Mucosa of rectum (tissue), 2 donors: ENCODE results near the gene ALDH3B1.
"Not testable (repeated sequence)": the region's sequence is repeated elsewhere in the genome, so short reads cannot be mapped to it uniquely, and the experiment has no call there.

ENCODE experiments used
- H3K27ac ChIP-seq, 2 donors: one replicate each; pipeline ENCODE4 v1.7.0; 2013; ENCODE audit warnings: inconsistent platforms in 2 of 2, low read depth in 2 of 2, low read length in 2 of 2
- H3K27me3 ChIP-seq, 2 donors: one replicate each; pipeline ENCODE4 v1.7.0; 2013; ENCODE audit warnings: low read length in 2 of 2; ENCODE audit not compliant: control insufficient read depth in 2 of 2, insufficient read depth in 2 of 2
- H3K36me3 ChIP-seq, 2 donors: one replicate each; pipeline ENCODE4 v1.7.0; 2013; ENCODE audit warnings: low read length in 2 of 2; ENCODE audit not compliant: control insufficient read depth in 2 of 2, insufficient read depth in 2 of 2
- H3K4me1 ChIP-seq, 2 donors: one replicate each; pipeline ENCODE4 v1.7.0; 2013; ENCODE audit warnings: low read length in 2 of 2, mild to moderate bottlenecking in 1 of 2; ENCODE audit not compliant: control insufficient read depth in 2 of 2, insufficient read depth in 2 of 2
- H3K4me3 ChIP-seq, 2 donors: one replicate each; pipeline ENCODE4 v1.7.0; 2013; ENCODE audit warnings: low read length in 2 of 2
- H3K9ac ChIP-seq, 2 donors: one replicate each; pipeline ENCODE4 v1.7.0; 2013; ENCODE audit warnings: low read length in 2 of 2, low read depth in 1 of 2, mild to moderate bottlenecking in 1 of 2
- H3K9me3 ChIP-seq, 2 donors: one replicate each; pipeline ENCODE4 v1.7.0; 2013; ENCODE audit warnings: low read length in 2 of 2; ENCODE audit not compliant: control insufficient read depth in 2 of 2
- donor health status: healthy.
- donor health status: Normal muscosa, but diverticular disease.

Gene ALDH3B1

DNA sequence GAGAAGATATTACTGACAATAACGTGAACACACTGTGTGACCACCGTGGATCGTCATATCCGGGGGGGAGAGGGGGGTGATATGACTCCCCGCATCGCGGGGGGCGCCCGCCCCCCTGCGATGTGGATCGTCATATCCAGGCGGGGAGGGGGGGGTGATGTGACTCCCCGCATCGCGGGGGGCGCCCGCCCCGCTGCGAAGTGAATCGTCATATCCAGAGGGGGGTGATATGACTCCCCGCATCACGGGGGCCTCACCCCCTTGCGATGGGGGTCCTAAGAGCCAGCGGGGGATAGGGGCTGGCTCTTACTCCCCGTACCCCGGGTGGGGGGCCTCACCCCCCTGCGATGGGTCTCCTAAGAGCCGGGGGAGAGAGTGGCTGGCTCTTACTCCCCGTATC lies 26.2 kb upstream of the ALDH3B1 start:
- Histone ChIP-seq H3K4me3 (no peak overlapping the region), H3K36me3 (no peaks in the 10 kb centered on the region), H3K27me3 (no peaks in the 10 kb centered on the region), H3K4me1 (peaks cover 0 to 2% of the 10 kb centered on the region in 2 donors), H3K27ac (no peak overlapping the region), H3K9ac (no peak overlapping the region), H3K9me3 (no peaks in the 10 kb centered on the region)

DNA sequence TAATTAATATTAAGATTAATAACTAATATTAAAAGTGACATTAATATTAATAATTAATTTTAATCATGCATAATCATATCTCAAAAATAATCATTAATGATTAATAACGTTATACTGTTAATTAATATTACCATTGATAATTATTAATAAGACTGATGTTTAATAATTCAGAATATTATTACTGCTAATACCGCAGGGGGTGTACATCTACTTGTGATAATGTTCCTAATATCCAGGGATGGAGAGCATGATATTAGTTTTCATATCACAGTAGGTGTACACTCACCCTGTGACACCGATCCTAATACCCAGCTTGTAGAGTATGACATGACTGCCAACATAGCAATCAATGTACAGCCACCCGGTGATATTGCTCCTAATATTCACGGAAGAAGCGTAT lies 24.8 kb upstream of the ALDH3B1 start:
- H3K27me3 ChIP-seq, H3K4me1 ChIP-seq, H3K27ac ChIP-seq: not testable (repeated sequence)

DNA sequence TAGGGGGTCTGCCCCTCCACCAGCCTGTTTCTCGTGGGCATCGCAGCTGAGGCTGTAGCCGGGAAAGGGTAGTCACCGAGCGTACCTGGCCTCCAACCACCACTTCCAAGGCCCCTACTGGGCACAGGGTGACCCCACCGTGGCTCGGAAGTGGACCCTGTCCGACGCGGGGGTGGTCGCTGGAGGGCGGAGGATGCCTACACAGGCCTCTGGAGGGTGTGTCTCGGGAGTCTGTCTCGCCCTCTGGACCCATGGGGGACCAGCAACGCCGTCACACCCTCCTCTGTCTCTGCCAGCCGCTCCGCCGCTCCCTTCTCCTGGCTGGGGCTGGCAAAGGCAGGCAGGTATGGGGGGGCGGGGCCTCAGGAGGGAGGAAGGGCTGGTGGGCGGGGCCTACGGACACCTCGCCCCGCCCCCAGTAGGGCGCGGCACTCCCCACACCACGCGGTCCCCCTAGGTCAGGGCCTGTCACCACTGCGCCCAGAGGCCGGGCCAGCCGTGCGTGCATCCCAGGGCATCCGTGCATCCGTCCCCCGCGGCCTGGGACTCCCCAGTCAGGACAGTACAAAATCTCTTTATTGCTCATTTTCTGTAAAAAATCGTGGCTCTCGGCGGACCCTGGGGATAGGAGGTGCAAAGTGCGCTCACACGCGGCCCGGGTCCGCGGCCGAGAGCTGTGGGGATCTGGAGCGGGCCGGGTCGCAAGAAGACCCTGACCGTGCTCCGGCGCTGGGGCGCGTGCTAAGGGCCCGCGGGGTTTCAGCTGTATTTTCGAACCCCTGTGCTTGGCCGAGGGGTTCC lies 19.4 kb upstream of the ALDH3B1 start:
- H3K9ac ChIP-seq, H3K27me3 ChIP-seq, H3K9me3 ChIP-seq, H3K36me3 ChIP-seq, H3K4me3 ChIP-seq, H3K4me1 ChIP-seq, H3K27ac ChIP-seq: not testable (repeated sequence)

More for the DNA sequence above, 24.8 kb upstream of the ALDH3B1 start:
- not testable (repeated sequence) for H3K9ac ChIP-seq, H3K9me3 ChIP-seq, H3K36me3 ChIP-seq, H3K4me3 ChIP-seq

DNA sequence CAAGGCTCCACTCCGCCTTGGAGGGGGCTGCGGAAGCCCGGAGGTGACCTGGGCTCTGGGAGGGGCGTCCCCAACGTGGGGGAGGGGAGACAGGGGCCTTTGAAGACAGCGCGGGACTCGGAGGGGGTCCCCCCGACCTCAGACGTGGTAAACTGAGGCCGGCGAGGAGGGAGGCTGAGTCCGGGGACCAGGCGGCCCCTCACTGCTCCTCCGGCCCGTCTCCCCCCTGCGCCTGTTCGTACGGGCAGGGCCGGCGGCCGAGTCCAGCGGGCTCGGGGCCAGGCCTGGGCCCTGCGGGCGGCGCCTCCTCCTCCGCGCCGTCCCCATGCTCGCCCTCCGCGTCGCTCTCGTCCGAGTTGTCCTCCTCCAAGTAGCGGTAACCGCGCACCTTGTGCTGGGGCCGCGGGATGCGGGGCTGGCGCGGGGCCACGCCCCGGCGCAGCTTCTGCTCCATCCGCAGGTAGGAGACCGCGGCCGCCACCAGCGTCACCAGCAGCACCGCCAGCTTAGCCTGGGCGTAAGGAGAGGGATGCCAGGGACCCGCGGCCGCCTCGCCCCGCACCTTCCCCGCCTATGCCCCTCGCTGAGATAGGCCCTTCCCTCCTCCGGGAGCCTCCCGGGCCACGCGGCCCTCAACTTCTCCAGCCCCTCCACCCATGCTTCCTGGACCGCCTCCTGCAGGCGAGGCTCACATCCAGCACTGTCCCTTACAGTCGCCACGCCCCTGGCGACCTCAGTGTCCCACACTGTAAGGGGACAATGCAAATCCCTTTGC lies 18.6 kb upstream of the ALDH3B1 start:
- not testable (repeated sequence) for H3K27me3 ChIP-seq, H3K9ac ChIP-seq, H3K9me3 ChIP-seq, H3K36me3 ChIP-seq, H3K27ac ChIP-seq, H3K4me3 ChIP-seq, H3K4me1 ChIP-seq

DNA sequence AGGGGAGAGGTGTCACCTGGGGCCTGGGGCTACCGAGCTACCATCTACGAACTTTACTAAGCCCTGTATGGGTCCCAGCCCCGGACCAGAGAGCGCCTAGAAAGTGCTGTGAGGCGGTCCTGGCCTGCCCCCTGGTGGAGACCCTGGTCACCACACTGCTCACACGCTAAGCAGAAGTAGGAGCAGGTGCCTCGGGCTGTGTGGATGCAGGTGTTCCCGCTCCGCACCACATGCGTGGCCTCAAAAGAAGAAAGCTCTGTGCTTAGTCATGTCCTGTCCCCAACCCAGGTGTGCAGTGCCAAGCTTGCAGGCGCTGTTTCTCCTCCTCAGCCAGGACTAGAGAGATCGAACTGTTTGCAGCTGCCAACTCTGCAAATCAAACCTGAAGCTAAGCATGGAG lies 16.3 kb upstream of the ALDH3B1 start:
- peaks cover 0 to 18% of the 10 kb centered on the region in 2 donors for H3K4me1 ChIP-seq

DNA sequence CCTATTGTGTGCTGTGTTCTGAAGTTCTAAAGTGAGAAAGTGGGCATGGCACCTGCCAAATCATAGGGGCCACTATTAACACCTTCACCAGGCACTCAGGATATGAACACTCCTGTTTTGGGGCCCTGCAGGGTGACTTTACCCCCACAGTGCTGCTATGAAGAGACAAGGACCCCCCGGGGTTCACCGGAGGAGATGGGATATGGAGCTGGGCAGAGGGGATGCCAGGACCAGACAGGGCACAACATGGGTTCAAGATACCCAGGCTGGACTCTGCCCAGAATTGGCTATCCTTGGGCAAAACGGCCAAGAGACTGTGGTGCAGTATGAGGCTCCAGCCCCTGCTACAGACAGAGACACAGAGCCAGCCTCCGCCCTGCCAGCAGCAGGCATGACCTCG lies 15.7 kb upstream of the ALDH3B1 start:
- H3K4me3 ChIP-seq, H3K36me3 ChIP-seq, H3K27me3 ChIP-seq, H3K9ac ChIP-seq, H3K27ac ChIP-seq, H3K9me3 ChIP-seq: not testable (repeated sequence)
- H3K4me1 ChIP-seq = peaks cover 0 to 18% of the 10 kb centered on the region in 2 donors

More for the DNA sequence above, 16.3 kb upstream of the ALDH3B1 start:
- H3K9me3 ChIP-seq, H3K27ac ChIP-seq, H3K27me3 ChIP-seq, H3K9ac ChIP-seq, H3K36me3 ChIP-seq, H3K4me3 ChIP-seq: not testable (repeated sequence)

DNA sequence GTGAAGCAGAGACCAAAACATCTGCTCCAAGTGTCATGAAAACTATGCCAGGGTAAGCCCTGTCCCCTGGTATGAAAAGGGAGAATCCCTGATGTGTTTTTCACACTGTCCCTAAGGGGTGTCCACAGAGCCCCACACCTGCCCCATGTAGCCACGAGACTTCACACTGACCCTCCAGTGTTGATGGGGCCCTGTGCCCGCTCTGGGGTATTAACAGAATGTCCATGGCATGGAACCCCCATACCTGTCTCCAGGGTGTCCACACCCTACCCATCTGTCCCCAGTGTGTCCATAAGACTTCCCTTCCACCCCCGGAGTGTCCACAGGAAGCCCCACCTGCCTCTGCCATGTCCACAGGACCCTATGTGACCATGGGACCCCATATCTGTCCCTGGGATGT lies 15.0 kb upstream of the ALDH3B1 start:
- H3K27me3 ChIP-seq, H3K27ac ChIP-seq, H3K9ac ChIP-seq, H3K9me3 ChIP-seq, H3K36me3 ChIP-seq, H3K4me3 ChIP-seq: not testable (repeated sequence)
- peaks cover 0 to 18% of the 10 kb centered on the region in 2 donors for H3K4me1 ChIP-seq

DNA sequence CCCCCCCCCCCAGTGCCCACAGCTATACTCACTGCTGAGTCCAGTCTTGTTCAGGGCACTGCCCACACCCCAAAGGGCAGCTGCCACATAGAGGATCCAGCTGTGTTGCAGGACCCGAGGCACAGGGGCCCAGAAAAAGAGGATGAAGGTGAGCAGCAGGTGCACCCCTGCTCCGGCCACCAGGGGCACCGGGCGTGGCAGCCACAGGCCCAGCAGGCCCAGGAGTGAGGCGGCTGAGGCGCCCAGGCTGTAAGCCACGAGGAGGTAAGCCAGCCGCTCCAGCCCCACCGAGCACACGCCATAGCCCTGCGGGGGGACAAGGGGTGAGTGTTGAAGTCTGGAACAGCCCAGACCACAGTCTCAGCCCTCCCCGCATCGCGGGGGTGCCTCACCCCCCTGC lies 14.5 kb upstream of the ALDH3B1 start:
- peaks cover 0 to 18% of the 10 kb centered on the region in 2 donors for H3K4me1 ChIP-seq
- not testable (repeated sequence) for H3K36me3 ChIP-seq, H3K4me3 ChIP-seq, H3K27me3 ChIP-seq, H3K27ac ChIP-seq, H3K9me3 ChIP-seq, H3K9ac ChIP-seq

DNA sequence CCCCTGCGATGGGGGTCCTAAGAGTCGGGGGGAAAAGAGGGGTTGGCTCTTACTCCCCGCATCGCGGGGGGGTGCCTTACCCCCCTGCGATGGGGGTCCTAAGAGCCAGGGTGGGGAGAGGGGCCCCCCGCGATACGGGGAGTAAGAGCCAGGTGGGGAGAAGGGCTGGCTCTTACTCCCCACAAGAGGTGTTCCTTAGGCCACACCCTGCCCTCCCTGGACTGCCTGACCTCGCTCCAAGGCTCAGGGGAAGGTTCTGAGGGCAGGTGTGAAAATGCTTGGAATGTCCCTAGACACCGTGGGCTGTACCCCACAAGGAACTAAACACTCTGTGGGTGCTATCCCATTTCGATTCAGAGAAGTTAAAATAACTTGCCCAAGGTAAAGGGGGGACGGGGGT lies 14.1 kb upstream of the ALDH3B1 start:
- H3K36me3 ChIP-seq = peaks cover 2 to 4% of the 10 kb centered on the region in 2 donors
- peaks cover 0 to 18% of the 10 kb centered on the region in 2 donors for H3K4me1 ChIP-seq
- H3K4me3 ChIP-seq = no peak overlapping the region
- no peak overlapping the region for H3K9ac ChIP-seq
- H3K27me3 ChIP-seq = no peaks in the 10 kb centered on the region
- no peaks in the 10 kb centered on the region for H3K9me3 ChIP-seq
- H3K27ac ChIP-seq = no peak overlapping the region

DNA sequence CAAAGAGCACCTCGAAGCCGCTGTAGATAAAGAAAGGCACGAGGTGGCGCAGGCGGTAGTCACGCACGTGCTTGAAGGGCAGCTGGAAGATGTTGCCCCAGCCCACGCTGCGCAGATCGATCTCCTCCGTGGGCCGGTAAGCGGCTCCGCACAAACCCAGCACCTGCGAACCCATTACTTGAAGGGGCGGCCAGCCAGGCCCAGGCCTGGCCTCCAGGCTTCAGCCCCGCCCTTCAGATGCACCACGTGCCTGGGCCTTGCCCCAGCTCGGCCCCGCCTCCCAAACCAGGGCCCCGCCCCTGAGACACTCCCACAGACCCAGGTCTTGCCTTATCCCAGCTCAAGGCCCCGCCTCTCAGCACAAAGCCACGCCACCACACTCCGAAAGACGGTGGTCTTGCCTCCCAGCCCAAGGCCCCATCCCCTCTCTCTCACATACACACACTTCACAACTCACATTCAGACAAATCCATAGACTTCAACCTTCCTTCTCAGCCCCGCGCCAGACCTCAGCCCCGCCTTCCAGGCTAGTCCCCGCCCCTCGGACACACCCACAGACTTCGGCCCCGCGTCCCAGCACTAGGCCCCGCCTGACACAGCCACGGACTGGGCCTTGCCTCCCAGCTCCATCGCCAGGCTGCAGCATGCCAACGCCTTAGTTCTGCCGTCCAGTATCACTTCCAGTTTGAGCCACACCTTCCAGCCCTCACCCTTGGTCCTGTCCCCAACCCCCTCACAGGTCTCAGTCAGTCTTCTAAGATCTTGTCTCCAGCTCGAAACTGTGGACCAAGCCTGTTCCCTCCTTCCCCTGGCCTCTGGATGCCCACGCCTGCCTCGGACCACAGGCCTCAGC lies 13.3 kb upstream of the ALDH3B1 start:
- peaks cover 0 to 18% of the 10 kb centered on the region in 2 donors for H3K4me1 ChIP-seq
- H3K9ac ChIP-seq = no peak overlapping the region
- H3K4me3 ChIP-seq = peak overlapping the region in 1 of 2 donors; percentile 65
- peaks cover 2 to 4% of the 10 kb centered on the region in 2 donors for H3K36me3 ChIP-seq
- H3K27me3 ChIP-seq = no peaks in the 10 kb centered on the region
- no peaks in the 10 kb centered on the region for H3K9me3 ChIP-seq
- peak overlapping the region in 1 of 2 donors; percentile 77 for H3K27ac ChIP-seq
